ENCODE data around the gene KCNMA1.

DNA sequence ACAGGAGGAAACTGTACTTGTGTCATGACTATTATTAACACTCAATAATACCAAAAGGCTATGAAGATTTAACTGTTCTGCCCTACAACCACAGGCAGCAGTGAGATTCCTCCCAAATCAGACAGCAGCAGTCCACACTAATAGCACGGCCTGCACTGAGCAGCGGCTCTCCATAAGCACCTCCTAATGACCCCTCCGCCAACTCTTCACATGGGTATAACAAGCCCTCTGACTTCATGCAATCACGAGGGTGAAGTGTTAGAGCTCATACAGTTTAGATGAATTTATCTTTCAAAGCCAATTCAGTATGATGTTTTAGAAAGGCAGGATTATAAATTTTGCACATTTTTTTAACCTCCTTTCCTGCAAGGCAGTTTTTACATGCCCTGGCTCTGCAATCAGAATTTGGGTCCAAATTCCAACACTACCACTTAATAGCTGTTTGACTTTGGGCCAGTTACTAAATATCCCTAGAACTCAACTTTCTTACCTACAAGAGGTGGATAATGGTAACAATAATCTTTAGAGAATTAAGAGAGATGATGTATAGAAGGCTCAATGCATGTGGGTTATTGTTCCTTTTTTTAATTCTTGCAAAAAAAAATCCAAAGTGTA, 617.1 kb downstream of the KCNMA1 start:
- no peak for TF ChIP-seq GATA3 (IDR thresholded peaks at IDR 0.05; ENCODE audit: low read depth, low read length)
- TF ChIP-seq GATA2 (IDR thresholded peaks at IDR 0.05; ENCODE audit: low read depth, low read length) = no peak

Data from SH-SY5Y (cell line).